ENCODE measurements around the gene ARL16. TPM values are rescaled to one million over a fixed set of nuclear protein-coding genes. Genes with fewer than 3 reads are reported as not detected.

Gene ARL16
- total RNA-seq, 1 donor from 2014 or later, result 19.5 TPM

GRCh38 chr17:81693509-81694210 is 10.1 kb upstream of the ARL16 start:
- no peak overlapping the region for H3K27ac ChIP-seq
- H3K27me3 ChIP-seq, result no peaks in the 10 kb centered on the region
- H3K36me3 ChIP-seq, result peaks cover 97% of the 10 kb centered on the region
- DNase-seq (no peak), ATAC-seq (no peak)
- no peaks in the 10 kb centered on the region for H3K4me1 ChIP-seq
- no peak for TF ChIP-seq CTCF (IDR thresholded peaks at IDR 0.05)
- no peak overlapping the region for H3K4me3 ChIP-seq
- no peaks in the 10 kb centered on the region for H3K9me3 ChIP-seq
- intact Hi-C loops (cut with DNase I), result no loop called here

- Histone ChIP-seq H3K27me3 (no peaks in the 10 kb centered on the region), H3K27ac (no peak overlapping the region), H3K4me1 (no peaks in the 10 kb centered on the region), H3K36me3 (peaks cover 97% of the 10 kb centered on the region), H3K9me3 (no peaks in the 10 kb centered on the region), H3K4me3 (no peak overlapping the region)
- TF ChIP-seq CTCF (IDR thresholded peaks at IDR 0.05), result no peak
- DNase-seq (no peak), ATAC-seq (no peak)
- intact Hi-C loops (cut with DNase I), result no loop called here
Observed at GRCh38 chr17:81691608-81692007, 8.0 kb upstream of the ARL16 start.

GRCh38 chr17:81691196-81691595 is 7.6 kb upstream of the ARL16 start:
- DNase-seq, result no peak
- intact Hi-C loops (cut with DNase I), result no loop called here

GRCh38 chr17:81690549-81690948 is 7.0 kb upstream of the ARL16 start:
- no peak for ATAC-seq
- H3K27ac ChIP-seq, result no peak overlapping the region
- H3K27me3 ChIP-seq, result no peaks in the 10 kb centered on the region
- no peak overlapping the region for H3K4me3 ChIP-seq
- intact Hi-C loops (cut with DNase I), result no loop called here
- H3K9me3 ChIP-seq, result no peaks in the 10 kb centered on the region
- no peak for TF ChIP-seq CTCF (IDR thresholded peaks at IDR 0.05)
- no peak for DNase-seq
- H3K36me3 ChIP-seq, result peaks cover 97% of the 10 kb centered on the region
- peaks cover 5% of the 10 kb centered on the region for H3K4me1 ChIP-seq

More at GRCh38 chr17:81691196-81691595, 7.6 kb upstream of the ARL16 start:
- no peak overlapping the region for H3K27ac ChIP-seq
- no peak for TF ChIP-seq CTCF (IDR thresholded peaks at IDR 0.05)
- H3K27me3 ChIP-seq, result no peaks in the 10 kb centered on the region
- H3K36me3 ChIP-seq, result peaks cover 97% of the 10 kb centered on the region
- H3K4me3 ChIP-seq, result no peak overlapping the region
- no peaks in the 10 kb centered on the region for H3K4me1 ChIP-seq
- no peak for ATAC-seq
- H3K9me3 ChIP-seq, result no peaks in the 10 kb centered on the region

GRCh38 chr17:81690066-81690465 is 6.5 kb upstream of the ARL16 start:
- peaks cover 95% of the 10 kb centered on the region for H3K36me3 ChIP-seq
- H3K4me1 ChIP-seq, result peaks cover 10% of the 10 kb centered on the region
- no peak overlapping the region for H3K4me3 ChIP-seq
- no peaks in the 10 kb centered on the region for H3K27me3 ChIP-seq
- no peak for DNase-seq
- intact Hi-C loops (cut with DNase I), result no loop called here
- no peak overlapping the region for H3K27ac ChIP-seq
- H3K9me3 ChIP-seq, result no peaks in the 10 kb centered on the region
- TF ChIP-seq CTCF (IDR thresholded peaks at IDR 0.05), result no peak
- no peak for ATAC-seq

- ATAC-seq, result no peak
- no peak for TF ChIP-seq CTCF (IDR thresholded peaks at IDR 0.05)
- no peak overlapping the region for H3K27ac ChIP-seq
- H3K4me1 ChIP-seq, result peaks cover 18% of the 10 kb centered on the region
- DNase-seq, result no peak
- intact Hi-C loops (cut with DNase I), result no loop called here
- H3K4me3 ChIP-seq, result no peak overlapping the region
- H3K27me3 ChIP-seq, result no peaks in the 10 kb centered on the region
- no peaks in the 10 kb centered on the region for H3K9me3 ChIP-seq
- H3K36me3 ChIP-seq, result peaks cover 80% of the 10 kb centered on the region
Observed at GRCh38 chr17:81688616-81689015, 5.0 kb upstream of the ARL16 start.

Data from upper lobe of right lung (tissue), 1 donor.